ENCODE data around the gene IL6ST.
"Not testable (repeated sequence)": the region's sequence is repeated elsewhere in the genome, so short reads cannot be mapped to it uniquely, and the experiment has no call there.

Gene IL6ST

DNA sequence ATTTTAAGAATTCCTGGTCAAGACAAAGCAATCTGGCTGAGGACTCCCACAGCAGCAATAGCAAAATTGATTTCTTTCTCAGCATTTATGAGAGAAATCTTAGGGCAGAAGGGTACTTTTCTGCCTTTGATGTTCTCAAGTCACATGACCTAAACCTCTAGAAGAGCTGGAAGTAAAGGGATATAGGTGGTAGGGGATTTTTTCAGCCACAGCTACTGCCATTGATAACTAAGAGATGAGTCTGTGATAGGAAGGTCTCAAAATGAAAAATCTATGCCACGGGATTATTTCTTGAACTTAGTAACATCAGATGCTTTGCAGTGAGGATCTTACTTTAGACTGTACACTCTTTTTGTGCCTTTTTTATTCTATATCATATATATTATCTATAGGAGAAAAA lies 35.6 kb downstream of the IL6ST start:
- peak; percentile 26 for DNase-seq

GRCh38 chr5:55941154-55941553 lies 53.6 kb downstream of the IL6ST start:
- DNase-seq, result not testable (repeated sequence)

DNA sequence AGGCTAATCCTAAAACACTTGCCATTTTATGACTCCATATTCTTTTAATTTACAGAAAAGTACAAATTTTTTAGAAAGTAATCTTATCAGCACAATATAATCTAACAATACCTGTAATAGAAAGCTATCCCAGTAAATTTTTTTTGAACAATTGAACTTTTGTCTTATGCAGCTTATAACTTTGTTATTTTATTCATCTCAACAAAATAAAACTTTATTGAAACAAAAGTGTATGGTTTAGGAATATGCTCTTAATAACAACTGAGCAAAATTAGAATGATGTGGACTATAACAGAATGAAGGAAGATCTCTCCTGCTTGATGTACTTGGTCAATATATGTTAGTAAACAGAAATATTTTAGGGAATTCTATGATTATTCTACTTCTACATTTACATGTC lies 57.2 kb downstream of the IL6ST start:
- not testable (repeated sequence) for DNase-seq

DNA sequence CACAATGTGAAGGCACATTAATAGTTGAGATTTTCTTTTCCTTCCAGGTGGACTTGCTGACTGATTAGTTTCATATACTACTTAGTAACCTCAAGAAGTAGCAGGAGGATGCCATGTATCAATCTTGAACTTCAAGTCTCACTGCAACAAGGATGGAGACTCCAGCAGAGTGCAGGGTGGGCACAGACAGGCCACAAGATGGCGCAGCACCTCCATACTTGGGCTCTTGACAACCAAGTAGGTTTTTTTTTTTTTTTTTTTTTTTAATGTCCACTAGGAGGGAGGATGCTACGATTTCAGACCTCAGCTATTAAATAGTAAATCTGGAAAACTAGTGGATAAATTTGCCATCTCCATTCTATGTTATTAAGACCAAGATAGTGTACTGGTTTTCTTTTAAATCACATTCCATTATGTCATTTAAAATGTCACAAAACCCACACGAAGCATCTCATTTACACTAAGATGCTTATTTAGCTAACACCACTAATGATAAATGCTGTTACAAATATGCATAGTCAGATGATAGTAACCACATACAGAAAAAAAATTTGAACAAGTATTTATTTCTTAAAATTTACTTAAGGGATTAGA lies 58.6 kb downstream of the IL6ST start:
- peak; percentile 78 for DNase-seq

- no peak for DNase-seq
Measured at GRCh38 chr5:55935371-55935770, 59.4 kb downstream of the IL6ST start.

DNA sequence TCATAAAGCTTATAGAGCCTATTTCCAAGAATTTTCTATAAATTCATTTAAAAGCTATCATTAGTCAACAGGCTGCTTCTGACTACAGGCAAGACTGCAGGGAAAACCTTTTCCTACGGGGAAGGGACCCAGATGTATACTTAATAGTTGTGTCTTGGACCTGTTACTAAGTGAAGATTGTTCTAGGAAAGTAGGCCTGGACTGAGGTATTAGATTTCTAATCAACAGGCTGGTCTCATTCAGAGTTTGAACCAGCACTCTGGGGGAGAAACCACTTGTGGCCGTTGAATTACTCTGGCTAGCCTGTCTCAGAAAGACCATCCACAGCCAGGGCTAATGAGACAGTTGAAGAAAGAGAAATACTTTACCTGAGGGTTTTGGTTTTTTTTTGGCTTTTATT lies 60.0 kb downstream of the IL6ST start:
- no peak for DNase-seq

DNA sequence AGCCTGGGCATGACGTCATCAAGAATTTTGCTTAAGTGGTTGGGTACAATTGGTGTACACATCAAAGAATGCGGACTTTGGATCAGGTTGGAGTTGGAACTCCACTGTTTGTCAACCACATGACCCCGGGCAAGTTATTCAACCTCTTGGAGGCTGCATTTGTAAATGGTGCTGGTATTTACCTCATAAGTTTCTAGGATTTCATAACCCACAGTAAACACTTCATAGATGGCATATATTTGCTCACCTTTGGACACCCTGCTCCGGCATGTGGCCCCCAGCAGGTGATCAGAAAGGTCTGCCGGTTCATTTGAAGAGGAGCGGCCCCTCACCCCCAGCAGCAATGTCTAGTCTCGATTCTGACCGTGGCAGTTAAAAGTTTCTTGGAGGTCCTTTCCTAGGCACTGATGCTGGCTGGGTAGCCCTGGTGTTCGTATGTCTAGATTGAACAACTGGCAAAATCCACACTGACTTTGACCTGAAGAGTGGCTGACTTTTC lies 60.6 kb downstream of the IL6ST start:
- DNase-seq, result no peak

- no peak for DNase-seq
Measured at GRCh38 chr5:55933377-55934114, 61.2 kb downstream of the IL6ST start.

DNA sequence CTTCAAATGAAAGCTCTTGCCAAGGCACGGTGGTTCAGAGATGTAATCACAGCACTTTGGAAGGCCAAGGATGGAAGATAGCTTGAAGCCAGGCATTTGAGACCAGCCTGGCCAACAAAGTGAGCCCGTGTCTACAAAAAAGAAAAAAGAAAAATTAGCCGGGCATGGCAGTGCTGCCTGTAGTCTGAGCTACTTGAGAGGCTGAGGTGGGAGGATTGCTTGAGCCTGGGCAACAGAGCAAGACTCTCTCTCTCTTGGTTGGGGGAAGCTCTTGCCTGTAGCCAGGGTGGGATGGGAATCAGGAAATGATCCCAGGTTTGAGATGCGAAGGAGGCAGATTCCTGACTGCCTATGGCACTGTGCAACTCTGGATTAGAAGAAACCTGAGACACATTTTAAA lies 62.1 kb downstream of the IL6ST start:
- DNase-seq, result no peak

DNA sequence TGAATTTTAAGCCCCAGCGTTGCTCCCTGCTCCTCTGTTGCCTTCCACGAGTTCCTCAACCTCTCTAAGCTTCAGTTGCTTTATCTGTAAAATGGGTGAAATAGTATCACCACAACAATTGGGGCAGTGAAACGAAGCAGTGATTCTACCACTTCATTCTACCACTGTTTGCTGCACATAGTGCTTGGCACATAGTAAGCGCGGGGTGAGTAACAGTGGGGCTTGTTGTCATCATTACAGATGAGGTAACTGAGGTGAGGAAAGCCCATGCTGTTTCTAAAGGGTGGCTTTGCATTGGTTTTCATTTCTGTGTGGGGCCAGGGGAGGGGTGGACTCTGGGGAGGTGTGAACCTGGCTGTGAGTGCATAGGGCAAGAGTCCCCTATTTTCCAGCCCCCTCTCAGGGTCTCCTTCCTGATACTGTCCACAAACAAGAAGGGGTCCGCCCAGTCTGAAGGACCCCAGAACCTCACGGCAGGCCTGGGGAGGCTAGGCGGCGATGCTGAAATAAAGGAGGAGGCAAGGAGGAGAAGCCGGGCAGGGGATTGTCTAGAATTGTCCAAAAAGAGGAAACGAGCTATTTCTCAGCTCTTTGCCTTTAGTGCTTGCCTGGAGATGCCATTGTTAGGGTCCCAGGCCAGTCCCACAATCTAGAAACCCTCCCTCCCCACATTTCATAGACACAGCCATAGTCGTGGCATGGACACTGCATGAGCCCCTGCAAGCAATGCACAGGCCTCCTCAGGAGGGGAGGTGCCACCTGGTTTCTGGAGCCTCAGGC lies 65.6 kb downstream of the IL6ST start:
- no peak for DNase-seq

DNA sequence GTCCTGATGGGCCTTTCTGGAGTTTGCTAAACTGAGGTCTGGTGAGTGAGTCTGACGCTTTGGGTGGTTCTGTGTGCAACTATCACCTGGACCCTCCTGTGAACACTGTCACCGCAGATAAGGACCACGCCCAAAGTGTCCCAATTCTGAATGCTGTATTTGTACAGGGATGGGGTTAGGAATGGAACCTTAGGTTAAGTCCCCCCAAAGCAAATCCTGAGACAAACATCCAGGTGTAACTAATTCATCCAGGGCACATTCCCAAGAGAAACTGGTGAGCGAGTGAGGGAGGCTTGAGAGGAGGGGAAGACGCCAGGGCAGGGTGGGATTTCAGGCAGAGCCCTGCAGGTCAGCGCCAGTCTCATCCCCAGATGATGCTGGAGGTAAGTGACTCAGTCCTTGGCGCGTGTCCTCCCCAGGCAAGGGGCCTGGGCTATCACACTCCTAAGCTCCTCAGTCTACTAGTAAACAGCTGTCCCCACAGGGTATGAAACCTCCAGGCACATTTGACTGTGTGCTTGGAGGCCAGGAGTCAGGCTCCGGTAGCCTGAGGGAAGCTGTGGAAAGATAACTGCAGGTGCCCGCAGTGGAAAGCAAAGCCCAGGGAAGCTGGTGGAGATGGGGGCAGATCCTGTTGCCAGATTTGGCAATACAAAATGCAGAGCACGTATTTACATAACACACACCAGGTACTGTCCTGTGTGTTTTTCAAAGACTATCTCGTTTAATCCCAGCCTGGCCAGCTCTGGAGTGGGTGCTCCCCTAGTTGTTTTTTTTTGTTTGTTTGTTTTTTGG lies 66.7 kb downstream of the IL6ST start:
- DNase-seq, result no peak

GRCh38 chr5:55926476-55926875 lies 68.3 kb downstream of the IL6ST start:
- no peak for DNase-seq

- no peak for DNase-seq
Measured at GRCh38 chr5:55925712-55926111, 69.1 kb downstream of the IL6ST start.

DNA sequence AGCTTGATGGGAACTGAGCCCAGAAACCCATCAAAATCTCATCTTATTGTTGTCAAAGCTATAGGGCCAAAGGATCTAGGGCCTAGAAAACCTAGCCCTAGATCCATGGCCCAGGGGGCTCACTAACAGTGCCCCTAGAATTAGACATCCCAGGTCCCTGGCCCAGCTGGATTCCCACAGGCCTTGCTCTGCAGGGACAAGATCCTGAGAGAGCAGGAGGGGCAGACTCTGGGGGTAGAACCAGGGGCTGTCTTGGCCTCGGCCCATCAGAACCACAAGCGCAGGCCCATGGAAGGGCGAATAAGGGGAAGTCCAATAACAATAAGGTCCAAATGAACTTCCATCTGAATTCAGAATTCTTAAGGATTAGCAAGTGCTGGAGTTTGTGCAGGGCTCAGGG lies 69.6 kb downstream of the IL6ST start:
- DNase-seq, result no peak

DNA sequence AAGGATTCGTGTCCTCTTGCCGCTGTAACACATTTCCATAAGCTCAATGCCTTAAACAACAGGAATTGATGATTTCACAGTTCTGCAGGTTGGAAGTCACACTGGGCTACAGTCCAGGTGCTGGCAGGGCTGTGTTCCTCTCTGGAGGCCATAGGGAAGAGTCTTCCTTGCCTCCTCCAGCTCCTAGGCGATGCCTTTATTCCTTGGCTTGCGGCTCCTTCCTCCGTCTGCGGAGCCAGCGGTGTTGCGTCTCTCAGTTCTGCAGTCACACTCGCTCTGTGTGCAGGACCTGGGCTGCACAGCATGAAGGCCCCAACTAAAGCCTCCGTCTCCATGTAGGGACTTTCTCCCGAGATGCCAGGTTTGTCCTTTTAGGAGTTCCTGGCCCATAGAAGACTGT lies 70.0 kb downstream of the IL6ST start:
- no peak for DNase-seq

DNA sequence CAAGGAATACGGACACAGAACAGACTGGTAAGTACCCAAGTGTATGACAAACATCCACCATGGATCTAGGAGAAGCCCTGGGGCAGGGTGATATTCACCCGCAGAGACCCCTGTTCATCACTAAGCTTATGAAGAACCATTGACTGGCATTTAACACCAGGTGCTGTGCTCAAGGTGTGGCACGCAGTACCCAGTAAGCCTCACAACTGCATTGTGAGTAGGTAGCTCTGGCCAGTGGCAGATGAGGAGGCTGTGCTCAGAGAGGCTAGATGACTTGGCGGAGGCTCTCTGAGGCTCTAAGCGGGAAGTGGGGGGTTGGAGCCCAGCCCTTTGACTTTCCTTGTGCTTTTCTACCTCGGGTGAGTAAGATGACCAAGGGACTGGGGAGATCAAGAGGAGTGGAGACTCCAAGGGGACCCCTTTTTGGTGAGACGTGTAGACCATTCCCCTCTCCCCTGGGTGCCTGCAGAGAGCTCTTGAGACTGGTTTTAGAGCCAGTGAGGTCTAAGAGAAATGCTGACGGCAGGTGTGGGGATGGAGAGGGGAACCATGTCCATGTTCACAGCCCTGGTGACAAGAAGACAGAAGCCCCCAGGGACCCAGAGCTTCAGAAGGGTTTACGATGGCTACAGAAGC lies 70.8 kb downstream of the IL6ST start:
- no peak for DNase-seq

DNA sequence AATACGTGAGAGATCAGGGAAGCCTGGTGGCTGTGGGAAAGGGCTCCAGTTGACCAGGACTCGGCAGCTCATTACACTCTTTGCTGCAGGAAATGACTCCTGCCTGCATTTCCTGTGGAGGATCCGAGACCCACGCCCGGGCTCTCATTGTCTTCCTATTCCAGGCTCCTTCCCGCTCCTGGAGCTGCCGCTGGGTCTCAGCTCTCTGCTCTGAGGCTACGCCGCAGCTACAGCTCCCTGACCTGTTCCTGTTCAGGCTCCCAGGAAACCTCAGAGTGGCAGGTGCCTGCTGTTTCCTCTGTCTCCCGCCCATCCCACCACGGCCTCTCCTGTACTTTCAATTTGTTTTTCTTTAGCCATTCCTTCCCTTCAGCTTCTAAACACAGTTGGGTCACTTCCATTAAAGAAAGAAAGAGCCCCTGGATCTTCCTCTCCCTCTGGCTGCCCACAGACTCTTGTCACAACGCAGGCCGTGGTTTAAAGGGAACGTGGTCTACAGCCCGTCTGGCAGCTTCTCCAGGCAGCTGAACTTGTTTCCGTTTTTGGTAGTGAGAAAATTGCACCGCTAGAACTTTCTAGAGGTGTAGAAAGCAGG lies 71.5 kb downstream of the IL6ST start:
- peak; percentile 17 for DNase-seq

DNA sequence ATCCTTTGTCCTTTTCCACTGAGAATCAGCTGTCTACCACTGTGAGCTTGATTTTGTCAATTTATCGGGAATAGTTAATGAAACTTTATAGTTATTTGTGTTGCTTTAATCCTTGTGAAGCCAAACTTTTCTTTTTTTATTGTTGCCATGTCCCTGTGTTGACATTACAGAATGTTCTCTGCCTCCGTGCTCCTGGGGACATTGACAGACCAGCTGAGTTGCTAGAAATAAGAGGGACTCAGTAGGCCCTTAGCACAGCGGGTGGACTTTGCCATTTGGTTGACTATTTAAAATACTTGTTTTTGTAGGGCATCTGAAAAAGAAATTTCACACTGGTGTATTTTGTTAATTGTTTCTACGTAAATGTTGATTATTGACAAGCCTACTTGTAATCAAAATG lies 73.1 kb downstream of the IL6ST start:
- no peak for DNase-seq

GRCh38 chr5:55920784-55921183 lies 74.0 kb downstream of the IL6ST start:
- DNase-seq, result no peak

GRCh38 chr5:55919625-55920024 lies 75.1 kb downstream of the IL6ST start:
- DNase-seq, result no peak

- DNase-seq, result no peak
Measured at GRCh38 chr5:55918087-55919035, 76.4 kb downstream of the IL6ST start.

All from CD4-positive, alpha-beta T cell treated with Interleukin-21 for 1 hour (primary cell).